Posterior cingulate gyrus (tissue), 11 donors: ENCODE measurements around the gene AOAH.
A peak's percentile ranks its signal among the peaks of the same experiment; 100 is the strongest.
"Not testable (repeated sequence)": the region's sequence is repeated elsewhere in the genome, so short reads cannot be mapped to it uniquely, and the experiment has no call there.

Experiments used
- DNase-seq, 10 donors: peaks; one replicate each; pipeline versions ENCODE4 v3.0.0 to v3.0.0-alpha.2; 2020 to 2021; ENCODE audit warnings: mixed read lengths in 3 of 10
- intact Hi-C: fragments of 100-400 bp; cut with DNase I; formaldehyde crosslinking; loops from one replicate; pipeline ENCODE4 v1.15.1; 2023

The AOAH gene

DNA sequence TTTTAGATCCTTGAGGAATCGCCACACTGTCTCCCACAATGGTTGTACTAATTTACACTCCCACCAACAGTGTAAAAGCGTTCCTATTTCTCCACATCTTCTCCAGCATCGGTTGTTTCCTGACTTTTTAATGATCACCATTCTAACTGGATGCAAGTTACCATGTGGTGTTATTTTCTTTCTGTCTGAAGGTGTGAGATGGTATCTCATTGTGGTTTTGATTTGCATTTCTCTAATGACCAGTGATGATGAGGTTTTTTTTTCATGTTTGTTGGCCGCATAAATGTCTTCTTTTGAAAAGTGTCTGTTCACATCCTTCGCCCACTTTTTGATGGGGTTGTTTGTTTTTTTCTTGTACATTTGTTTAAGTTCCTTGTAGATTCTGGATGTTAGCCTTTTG lies 20.4 kb downstream of the AOAH start:
- intact Hi-C loops, DNase-seq: not testable (repeated sequence)

DNA sequence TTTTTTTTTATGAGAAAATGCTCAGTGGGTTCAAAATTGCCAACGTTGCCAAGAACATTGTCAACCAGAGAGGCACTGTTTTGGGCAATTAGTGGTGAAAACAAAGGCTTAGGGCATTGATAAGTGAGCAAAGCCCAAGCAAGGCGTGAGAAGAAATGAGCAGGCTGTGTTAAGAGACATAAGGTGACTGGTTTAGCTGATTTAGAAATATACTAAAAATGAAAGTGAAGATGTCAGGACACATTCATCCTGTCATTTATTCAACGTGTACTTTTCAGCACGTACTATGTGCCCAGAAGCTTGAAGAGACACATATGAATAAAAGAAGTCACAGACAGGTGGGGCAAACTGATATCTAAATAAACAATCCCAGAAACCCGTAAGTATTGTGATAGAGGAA lies 31.8 kb downstream of the AOAH start:
- intact Hi-C loops: no loop called here
- DNase-seq: no peak

DNA sequence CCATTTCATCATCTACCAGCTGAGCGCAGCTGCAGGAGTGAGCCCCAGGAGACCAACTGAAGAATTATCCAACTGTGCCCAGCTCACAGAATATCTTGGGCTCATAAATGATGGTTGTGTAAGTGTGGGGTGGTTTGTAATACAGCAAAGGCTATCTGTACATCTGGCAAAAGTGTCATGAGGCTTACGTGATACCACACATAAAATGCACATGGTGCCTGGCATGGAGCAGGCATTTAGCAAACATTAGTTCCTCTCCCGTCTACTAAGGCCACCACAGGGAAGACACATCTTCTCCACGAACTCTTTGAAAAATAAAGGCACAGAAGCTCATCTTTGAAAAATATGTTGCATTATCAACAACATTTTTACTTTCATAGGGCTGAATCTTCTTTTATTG lies 32.3 kb downstream of the AOAH start:
- no peak for DNase-seq
- intact Hi-C loops: no loop called here

DNA sequence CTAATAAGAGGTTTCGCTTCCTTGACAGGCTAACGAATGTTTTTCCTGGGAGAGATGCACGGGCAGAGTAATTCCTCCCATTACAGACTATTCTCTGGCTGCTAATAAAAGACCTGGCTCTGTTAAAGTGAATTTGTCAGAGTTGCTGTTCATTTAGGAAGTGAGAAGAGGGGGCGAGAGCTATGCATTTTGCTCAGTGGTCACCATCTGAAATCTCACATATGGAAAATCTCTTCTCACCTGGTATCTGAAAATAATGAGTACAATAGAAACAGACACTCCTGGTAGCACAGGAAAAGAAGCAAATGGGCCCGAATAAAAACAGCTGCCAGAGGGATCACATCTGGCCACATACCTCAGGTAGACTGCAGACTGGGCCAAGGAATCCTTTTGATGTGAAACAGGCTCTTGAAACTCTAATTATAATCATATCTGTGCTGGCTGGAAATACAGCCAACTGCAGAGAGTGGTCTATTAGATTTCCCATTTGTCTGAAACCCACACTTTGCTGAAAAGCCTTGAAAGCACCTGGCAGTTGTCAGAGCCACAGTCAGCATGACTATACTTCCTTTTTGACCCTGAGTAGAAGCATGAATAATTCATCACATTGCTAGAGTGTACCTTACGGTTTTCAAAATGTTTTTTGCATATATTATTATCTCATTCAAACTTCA lies 33.6 kb downstream of the AOAH start:
- DNase-seq: no peak
- intact Hi-C loops: no loop called here

DNA sequence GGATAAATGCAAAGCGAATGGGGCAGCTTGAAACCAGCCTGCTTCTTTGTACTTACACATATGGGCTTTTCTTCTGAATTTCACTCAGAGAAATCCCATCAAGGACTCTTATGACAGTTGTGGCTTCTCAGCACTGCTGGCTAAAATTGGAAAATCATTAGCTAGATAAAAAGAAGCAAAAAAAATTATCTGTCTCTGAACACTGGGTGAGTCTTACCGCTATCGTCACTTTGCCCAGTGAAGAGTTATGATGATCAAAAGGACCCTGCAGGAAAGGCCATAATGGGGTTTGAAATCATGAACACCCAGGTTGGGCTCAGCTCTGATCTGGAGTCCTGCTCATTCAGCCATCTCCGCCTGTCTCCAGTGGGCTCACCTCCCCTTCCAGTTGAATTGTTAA lies 34.3 kb downstream of the AOAH start:
- no peak for DNase-seq
- intact Hi-C loops: no loop called here

DNA sequence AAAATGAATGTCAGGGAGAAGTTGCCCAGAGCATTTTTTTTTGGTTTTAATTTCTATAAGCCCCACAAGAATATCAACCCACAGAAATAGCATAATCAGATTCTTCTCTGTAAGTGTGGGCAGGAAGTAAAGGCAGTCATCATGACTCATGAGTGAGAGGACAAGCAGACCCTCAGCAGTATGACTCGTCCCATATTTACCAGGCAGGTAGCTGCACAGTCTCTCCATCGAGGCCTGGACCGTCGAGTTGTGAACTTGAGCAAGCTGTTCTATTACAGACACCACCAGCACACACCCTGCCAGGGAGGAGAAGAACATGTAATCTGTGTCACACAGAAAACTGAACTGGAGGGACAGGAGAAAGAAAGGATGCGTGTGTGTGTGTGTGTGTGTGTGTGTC lies 37.8 kb downstream of the AOAH start:
- intact Hi-C loops: no loop called here
- DNase-seq: peak in 5 of 10 donors; percentile 10 to 84 (median 37)

DNA sequence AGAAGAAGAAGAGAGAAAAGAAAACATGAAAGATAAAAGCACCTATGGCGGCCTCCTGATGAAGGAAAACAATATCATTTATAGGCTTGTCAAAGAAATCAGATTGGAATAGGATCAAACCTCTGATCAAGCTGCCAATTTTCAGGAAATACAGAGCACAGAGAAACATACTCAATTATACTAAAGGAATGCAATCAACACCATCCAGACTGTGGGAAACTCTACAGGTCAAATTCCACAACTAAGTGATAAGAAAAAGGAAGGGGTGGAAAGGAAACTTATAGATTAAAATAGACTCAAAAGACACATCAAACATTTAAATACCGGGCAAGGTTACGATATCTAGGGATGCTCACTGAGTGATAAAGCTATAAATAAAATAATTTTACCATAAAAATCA lies 39.3 kb downstream of the AOAH start:
- DNase-seq: no peak
- intact Hi-C loops: loop anchor here (5.0 kb wide), 1 partner anchor 512 kb away; no protein-coding TSS in a partner anchor

DNA sequence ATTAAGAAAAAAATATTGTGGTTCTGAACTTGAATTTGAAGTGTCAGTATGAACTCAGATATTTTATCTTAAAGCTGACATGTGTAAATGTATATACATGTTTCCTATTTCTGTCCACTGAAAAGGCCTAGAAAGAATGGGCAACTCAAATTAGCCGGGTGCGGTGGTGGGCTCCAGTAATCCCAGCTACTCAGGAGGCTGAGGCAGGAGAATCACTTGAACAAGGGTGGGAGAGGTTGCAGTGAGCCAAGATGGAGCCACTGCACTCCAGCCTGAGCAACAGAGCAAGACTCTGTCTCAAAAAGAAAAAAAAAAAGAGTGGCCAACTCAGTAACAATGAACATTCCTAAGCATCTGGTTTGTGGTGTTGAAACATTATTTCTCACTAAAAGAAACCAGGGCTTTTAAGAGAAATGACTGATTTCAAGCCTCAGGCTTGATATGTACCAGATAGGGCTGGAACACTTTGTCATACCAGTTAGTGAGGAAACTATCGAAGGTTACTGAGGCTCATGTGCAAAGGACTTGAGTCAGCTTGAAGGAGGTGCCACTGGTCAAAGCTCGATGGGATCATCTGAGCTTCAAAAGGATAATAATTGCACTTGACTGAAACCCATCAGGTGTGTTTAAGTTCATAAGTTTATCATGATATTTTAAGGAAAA lies 40.5 kb downstream of the AOAH start:
- intact Hi-C loops: loop anchor here (5.0 kb wide), 1 partner anchor 513 kb away; no protein-coding TSS in a partner anchor
- DNase-seq: no peak

DNA sequence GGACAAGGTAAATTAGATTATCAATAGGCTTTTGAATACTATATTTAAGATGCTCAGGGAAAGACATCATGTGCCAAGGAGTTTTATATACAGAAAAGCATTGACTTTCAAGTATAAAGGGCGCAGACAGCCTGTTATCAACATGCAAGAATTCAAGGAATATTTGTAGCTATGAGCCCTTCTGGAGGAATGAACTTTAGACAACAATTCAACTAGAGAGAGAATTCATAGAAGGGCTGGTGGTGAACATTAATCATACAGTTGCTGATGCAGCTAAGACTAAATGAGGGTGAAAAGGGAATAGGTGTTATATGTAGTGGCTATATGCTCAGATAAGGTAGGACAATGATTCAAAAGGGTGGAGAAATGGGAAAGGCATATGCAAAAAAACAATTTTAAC lies 41.2 kb downstream of the AOAH start:
- no peak for DNase-seq
- intact Hi-C loops: loop anchor here (5.0 kb wide), 1 partner anchor 514 kb away; no protein-coding TSS in a partner anchor

DNA sequence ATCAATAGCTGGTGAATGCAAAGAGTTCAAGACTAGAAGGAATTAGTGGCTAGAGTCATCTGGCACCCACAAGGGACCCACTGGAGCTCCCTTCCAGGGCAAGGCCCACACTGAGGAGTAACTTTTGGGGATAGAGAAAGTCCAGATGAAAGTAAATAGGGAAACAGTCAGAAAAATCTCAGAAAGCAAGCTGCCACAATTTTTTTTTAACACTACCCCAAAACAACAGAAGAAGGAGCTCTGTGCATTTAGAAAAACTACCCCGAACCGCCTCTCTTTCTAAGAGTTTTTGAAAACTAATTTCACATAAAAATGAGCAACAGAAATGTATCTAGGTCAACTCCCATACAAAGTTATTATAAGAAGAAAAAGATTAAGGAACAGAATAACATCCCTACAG lies 42.2 kb downstream of the AOAH start:
- no peak for DNase-seq
- intact Hi-C loops: loop anchor here (5.0 kb wide), 1 partner anchor 515 kb away; no protein-coding TSS in a partner anchor

DNA sequence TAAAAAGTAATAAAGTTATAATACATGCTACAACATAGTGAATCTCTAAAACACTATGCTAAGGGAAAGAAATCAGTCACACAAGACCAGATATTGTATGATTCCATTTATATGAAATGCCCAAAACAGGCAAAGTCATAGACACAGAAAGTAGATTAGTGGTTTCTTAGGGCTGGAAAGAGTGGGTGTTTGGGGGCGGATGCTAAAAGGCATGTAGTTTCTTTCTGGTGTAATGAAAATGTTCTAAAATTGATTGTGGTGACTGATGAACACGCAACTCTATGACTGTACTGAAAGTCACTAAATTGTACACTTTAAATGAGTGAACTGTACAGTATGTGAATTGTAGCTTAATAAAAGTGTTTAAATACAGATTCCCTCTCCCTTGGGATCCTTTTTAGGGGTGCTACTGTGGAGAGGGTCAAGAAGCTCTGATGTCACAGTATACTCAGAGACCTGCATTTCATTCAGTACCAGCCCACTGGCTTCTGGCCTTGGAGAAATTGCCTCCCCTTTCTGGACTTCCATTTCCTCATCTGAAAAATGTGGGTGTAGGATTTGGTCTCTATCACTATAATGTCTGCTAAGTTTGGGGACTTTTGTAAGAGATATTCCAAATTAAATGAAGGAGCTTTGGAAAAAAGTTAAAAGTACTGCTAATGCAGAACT lies 46.4 kb downstream of the AOAH start:
- no peak for DNase-seq
- intact Hi-C loops: no loop called here

DNA sequence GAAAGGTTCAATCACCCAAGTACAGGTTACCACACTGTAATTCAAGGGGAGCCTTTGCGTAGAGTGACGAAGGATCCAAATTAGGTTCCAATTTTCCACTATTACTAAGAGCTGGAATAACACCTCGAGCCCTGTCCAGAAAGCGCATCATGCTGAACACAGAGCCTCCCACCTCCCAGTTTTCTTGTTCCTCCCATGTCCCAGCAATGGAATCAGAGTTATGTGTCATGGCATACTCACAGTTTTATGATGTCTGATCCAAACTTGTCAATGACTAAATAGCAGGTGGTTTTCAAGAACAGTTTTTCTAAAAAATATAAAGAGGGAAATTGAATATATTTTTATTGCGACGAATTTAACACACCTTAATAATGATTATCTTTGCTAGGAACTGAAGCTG lies 50.6 kb downstream of the AOAH start:
- intact Hi-C loops: no loop called here
- no peak for DNase-seq

DNA sequence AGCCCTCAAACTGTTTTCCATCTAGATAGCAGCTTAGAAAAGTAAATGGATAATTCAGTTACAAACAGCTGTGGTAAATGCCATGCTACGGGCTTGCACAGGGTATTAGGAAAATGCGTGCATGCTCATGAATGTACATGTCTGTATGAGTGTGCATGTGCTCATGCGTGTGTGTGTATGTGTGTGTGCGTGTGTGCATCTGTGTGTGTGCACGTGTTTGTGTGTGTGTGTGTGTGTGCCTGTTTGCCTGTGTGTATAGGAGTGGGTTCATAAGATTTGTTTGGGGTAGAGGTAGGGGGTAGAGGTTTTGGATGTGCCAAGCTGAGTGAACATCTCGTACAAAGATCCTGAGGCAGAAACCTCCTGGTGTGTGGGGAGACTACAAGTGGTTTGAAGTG lies 52.9 kb downstream of the AOAH start:
- intact Hi-C loops: loop anchor here (2.0 kb wide), 1 partner anchor 185 kb away; no protein-coding TSS in a partner anchor

DNA sequence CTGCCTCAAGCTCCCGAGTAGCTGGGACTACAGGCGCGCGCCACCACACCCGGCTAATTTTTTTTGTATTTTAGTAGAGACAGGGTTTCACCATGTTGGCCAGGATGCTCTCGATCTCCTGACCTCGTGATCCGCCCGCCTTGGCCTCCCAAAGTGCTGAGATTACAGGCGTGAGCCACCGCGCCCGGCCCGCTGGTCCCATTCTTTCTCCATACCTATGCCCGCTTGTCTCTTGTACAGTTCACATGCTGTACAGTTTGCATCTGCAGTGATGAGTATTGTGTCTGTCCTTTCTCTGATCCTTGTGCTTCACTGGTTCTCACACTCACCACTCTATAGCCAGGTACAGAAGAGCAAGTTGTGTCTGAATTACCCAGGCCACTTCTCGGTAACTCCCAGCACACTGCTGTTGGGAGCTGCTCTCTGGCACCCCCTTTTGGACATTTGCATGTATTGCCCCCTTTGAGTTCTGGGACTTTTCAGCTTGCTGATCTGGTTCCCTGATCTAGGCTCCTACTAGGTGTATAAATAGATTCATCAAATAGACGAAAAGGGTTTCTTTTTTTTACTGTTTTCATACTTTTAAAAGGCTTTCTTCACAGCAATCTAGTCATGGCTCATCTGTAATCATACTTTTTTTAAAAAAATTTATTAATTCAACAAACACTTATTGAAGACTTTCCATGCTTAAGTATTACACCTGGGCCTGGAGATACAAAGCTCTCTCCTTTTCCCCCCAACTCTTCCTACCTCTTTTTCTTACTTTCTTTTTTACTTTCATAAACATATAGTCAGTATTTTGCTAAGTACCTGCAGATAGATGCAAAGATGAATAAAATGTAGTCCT lies 53.5 kb downstream of the AOAH start:
- intact Hi-C loops: loop anchor here (2.0 kb wide), 1 partner anchor 184 kb away; no protein-coding TSS in a partner anchor
- peak in 6 of 10 donors; percentile 46 to 87 (median 62) for DNase-seq

More for the DNA sequence above, 52.9 kb downstream of the AOAH start:
- no peak for DNase-seq

DNA sequence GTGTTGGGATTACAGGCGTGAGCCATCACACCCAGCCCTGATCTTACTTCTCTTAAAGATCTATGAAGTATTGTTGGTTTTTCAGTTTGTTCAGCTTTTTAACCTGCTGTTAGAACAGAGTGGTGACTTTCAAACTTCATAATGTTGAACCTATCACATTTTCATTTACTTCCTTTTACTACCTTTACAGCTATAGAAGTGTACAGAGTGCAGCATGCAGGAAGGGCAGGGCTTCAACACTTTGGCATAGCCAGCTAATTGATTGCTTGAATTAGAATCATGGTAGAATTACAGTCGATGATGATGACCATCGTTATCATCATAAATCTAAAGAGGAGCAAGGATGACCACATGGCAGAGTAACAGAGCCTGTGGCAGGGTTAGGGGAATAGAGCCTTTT lies 55.5 kb downstream of the AOAH start:
- intact Hi-C loops: no loop called here
- no peak for DNase-seq

DNA sequence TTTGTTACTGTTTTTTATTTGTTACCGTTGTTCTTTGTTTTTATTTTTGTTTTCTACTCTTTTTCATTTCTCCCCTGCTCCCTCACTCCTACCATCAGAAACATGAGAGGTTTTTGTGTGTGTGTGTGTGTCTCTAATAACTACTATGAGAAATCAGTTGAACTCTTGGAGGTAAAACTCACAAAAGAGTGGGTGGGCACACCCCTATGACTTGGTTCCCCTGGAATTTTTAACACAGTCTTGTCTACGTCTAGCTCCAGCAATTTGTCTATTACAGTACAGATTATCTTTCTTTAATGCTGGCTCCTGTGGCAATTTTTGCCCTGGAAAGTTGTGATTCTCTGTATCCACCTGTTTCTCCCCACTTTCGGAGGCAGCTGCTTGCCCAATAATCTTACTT lies 56.2 kb downstream of the AOAH start:
- no peak for DNase-seq
- intact Hi-C loops: no loop called here

DNA sequence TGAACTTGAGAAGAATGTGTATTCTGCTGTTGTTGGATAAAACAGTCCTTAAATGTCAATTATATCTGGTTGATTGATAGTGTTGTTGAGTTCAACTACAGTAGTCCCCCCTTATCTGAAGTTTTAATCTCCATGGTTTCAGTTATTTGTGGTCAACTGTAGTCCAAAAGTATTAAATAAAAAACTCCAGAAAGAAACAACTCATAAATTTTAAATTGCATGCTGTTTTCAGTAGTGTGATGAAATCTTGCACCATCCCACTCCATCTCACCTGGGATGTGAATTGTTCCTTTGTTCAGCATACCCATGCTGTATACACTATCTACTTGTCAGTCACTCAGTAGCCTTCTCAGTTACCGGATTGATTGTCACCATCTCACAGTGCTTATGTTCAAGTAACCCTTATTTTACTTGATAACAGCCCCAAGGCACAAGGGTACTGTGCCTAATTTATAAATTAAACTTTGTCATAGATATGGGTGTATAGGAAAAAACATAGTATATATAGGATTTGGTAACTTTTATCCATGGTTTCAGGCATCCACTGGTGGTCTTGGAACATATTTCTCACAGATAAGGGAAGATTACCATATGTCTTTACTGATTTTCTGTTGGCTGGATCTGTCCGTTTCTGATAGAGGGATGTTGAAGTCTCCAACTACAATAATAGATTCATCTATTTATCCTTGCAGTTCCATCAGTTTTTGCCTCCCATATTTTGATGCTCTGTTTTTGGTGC lies 57.1 kb downstream of the AOAH start:
- DNase-seq: no peak
- intact Hi-C loops: no loop called here

DNA sequence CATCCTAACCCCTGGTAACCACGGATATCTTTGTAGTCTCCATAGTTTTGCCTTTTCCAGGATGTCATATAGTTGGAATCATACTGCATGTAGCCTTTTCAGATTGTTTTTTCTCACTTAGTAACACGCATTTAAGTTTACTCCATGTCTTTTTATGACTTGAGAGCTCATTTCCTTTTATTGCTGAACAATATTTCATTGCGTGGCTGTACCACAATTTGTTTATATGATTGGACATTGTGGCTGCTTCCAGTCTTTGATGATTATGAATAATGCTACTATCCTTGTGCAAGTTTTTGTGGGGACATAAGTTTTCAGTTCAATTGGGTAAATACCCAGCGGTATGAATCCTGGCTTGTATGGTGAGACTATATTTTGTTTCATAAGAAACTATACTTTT lies 60.8 kb downstream of the AOAH start:
- DNase-seq: no peak
- intact Hi-C loops: no loop called here

DNA sequence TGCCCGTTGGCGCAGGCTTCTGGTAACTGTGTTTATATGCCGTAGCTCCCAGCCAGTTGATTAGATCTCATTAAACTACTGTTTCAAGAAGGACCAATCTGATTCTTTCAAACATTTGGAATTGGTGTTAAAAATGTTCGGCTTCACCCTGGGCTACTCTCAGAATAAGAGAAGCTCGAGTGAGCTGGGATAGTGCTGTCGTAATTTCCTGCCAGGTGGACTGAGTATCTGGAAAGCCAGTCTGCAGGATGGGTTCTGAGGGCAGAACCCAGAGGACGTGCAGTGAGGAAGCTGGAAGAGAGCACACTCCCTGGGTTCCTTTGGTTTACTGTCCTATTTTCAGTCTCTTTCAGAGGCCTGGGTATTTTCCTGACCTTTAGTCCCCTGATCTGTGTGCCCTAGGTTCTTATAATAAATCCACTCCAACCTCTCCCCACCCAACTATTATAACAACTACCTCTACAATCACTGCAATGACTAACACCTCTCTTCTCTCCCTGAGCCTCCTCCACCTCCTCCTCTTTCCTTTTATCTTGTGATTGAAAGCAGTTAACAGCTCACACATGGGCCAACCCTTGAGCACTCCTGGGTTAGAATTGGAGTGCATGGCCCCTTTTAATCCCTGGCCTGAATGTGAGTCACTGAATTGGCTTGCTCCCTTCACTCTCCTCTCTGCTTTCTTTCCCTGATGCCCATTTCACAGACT lies 63.0 kb downstream of the AOAH start:
- intact Hi-C loops: no loop called here
- DNase-seq: no peak
